Small intestine (tissue), 7 donors: ENCODE results near the gene TEAD1. TPM values are rescaled to one million over a fixed set of nuclear protein-coding genes. Genes with fewer than 3 reads are reported as not detected.

Source experiments
- DNase-seq, 2 donors: peaks; one replicate each; pipeline versions ENCODE4 v3.0.0 to v3.0.0-alpha.2; 2013
- FAIRE-seq: peaks from 2 replicates; lab custom pipeline; 2012; peaks lifted over from hg19 to GRCh38; lab: Jason Lieb, UNC
- H3K27ac ChIP-seq, 3 donors: one replicate each; pipeline ENCODE4 v1.5.1; 2013; ENCODE audit warnings: low read length in 2 of 3, mild to moderate bottlenecking in 2 of 3, control low read depth in 1 of 3, inconsistent platforms in 1 of 3, low read depth in 1 of 3, moderate library complexity in 1 of 3
- H3K27me3 ChIP-seq, 3 donors: one replicate each; pipeline ENCODE4 v1.6.1; 2013; ENCODE audit warnings: low read length in 3 of 3, inconsistent platforms in 1 of 3; ENCODE audit not compliant: control insufficient read depth in 3 of 3, insufficient read depth in 3 of 3
- H3K36me3 ChIP-seq, 3 donors: one replicate each; pipeline ENCODE4 v1.6.1; 2013; ENCODE audit warnings: low read length in 3 of 3, inconsistent platforms in 1 of 3, low read depth in 1 of 3, mild to moderate bottlenecking in 1 of 3, moderate library complexity in 1 of 3; ENCODE audit not compliant: control insufficient read depth in 3 of 3, insufficient read depth in 2 of 3
- H3K4me1 ChIP-seq, 3 donors: one replicate each; pipeline ENCODE4 v1.6.1; 2013; ENCODE audit warnings: low read length in 2 of 3, inconsistent platforms in 1 of 3, low read depth in 1 of 3, mild to moderate bottlenecking in 1 of 3, moderate library complexity in 1 of 3; ENCODE audit not compliant: control insufficient read depth in 3 of 3, insufficient read depth in 2 of 3
- H3K4me3 ChIP-seq, 3 donors: one replicate each; pipeline ENCODE4 v1.5.1; 2013; ENCODE audit warnings: low read length in 3 of 3, control low read depth in 1 of 3, inconsistent platforms in 1 of 3, low read depth in 1 of 3, mild to moderate bottlenecking in 1 of 3, moderate library complexity in 1 of 3
- H3K9me3 ChIP-seq, 2 donors: one replicate each; pipeline ENCODE4 v1.6.1; 2013; ENCODE audit warnings: low read depth in 1 of 2, low read length in 1 of 2; ENCODE audit not compliant: control insufficient read depth in 2 of 2, insufficient read depth in 1 of 2
- WGBS, 3 donors: extraction: QIAGEN DNeasy Blood & Tissue Kit; methylation state at CpG; one replicate each; pipeline ENCODE4 v1.1.7; 2013; 5-methylcytosine and 5-hydroxymethylcytosine counted together
- polyA plus RNA-seq, 4 donors: library from polyadenylated mRNA; stranded (reverse) in 3 of 4; unstranded in 1 of 4; fragments of 200-250 nt in 3 of 4; fragments of 120-200 nt in 1 of 4; gene quantifications; one replicate each; pipeline versions ENCODE4 v1.2.1 to v1.2.3, GENCODE V29; 2013
- donor health status: healthy with polysubstance abuse.
- donor health status: control.
- donor health status: control.
- donor health status: Bipolar disorder and iron deficiency.
- donor health status: healthy.

Gene TEAD1
- polyA plus RNA-seq, 4 donors: 3.2 to 29.3 (median 7.6) TPM

DNA sequence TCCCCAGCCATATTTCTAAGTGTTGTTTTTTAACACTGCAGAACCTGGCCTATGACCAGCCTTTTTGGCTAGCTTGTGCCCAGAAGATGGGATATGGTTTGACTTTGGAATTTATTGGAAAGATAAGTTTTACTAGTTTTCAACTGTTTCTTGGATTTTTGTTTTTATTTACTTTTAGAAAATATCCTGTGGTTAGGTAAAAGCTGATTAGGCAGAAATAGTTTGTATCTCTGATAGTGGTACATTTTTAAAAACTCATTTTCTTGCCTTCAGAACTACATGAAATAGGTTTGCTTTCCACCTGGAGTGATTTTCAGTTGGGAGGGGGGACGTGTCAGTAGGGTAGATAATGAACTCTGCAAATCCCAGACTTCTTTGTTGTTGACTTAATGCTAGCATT is 243.6 kb downstream of the TEAD1 start:
- FAIRE-seq (no peak), DNase-seq (no peak)
- no peaks in the 10 kb centered on the region for H3K9me3 ChIP-seq
- peaks cover 0 to 11% (median 0%) of the 10 kb centered on the region in 3 donors for H3K36me3 ChIP-seq
- no peak overlapping the region for H3K4me3 ChIP-seq
- 67 to 85% (median 83%) methylated on average over 1 of the region's 1 CpG for WGBS, 3 donors
- no peaks in the 10 kb centered on the region for H3K4me1 ChIP-seq
- no peak overlapping the region for H3K27ac ChIP-seq
- H3K27me3 ChIP-seq: no peaks in the 10 kb centered on the region

DNA sequence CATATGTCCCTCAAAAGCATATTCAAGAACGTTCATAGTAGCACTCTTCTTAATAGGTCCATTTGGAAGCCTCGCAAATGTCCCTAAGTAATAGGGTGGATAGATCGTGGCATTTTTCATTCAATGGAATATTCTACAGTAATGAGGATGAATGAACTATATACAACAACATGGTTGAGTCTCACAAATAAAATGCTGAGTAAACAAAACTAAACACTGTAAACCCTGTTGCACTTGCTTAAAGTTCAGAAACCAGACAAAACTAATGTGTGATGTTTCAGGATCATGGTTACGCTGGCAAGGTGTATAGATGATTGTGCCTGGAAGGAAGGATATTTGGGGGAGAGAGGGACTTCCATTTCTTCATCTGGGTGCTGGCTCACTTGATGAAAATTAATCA is 244.4 kb downstream of the TEAD1 start:
- Histone ChIP-seq H3K36me3 (peaks cover 0 to 16% (median 0%) of the 10 kb centered on the region in 3 donors), H3K27me3 (no peaks in the 10 kb centered on the region), H3K9me3 (no peaks in the 10 kb centered on the region), H3K27ac (no peak overlapping the region), H3K4me1 (no peaks in the 10 kb centered on the region), H3K4me3 (no peak overlapping the region)
- no peak for FAIRE-seq
- WGBS, 3 donors: 91 to 96% (median 92%) methylated on average over 4 of the region's 4 CpGs
- DNase-seq: no peak

DNA sequence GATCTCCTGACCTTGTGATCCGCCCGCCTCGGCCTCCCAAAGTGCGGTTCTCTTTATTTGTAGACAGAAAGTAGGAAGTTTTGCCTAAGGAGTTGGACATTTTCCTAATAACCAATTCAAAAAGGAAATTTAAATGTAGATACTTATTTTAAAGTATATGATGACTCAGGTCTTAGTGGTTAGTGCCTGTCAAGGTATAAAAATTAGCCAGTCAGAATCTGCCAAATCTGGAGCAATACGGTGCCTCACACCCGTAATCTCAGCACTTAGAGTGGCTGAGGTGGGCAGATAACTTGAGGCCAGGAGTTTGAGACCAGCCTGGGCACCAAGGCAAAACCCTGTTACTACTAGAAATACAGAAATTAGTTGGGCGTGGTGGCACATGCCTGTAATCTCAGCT is 248.2 kb downstream of the TEAD1 start:
- WGBS, 3 donors: 93 to 97% (median 94%) methylated on average over 7 of the region's 7 CpGs
- no peaks in the 10 kb centered on the region for H3K4me1 ChIP-seq
- no peaks in the 10 kb centered on the region for H3K27me3 ChIP-seq
- no peak overlapping the region for H3K4me3 ChIP-seq
- no peak for FAIRE-seq
- no peaks in the 10 kb centered on the region for H3K9me3 ChIP-seq
- no peak for DNase-seq
- peaks cover 0 to 20% (median 0%) of the 10 kb centered on the region in 3 donors for H3K36me3 ChIP-seq
- no peak overlapping the region for H3K27ac ChIP-seq

DNA sequence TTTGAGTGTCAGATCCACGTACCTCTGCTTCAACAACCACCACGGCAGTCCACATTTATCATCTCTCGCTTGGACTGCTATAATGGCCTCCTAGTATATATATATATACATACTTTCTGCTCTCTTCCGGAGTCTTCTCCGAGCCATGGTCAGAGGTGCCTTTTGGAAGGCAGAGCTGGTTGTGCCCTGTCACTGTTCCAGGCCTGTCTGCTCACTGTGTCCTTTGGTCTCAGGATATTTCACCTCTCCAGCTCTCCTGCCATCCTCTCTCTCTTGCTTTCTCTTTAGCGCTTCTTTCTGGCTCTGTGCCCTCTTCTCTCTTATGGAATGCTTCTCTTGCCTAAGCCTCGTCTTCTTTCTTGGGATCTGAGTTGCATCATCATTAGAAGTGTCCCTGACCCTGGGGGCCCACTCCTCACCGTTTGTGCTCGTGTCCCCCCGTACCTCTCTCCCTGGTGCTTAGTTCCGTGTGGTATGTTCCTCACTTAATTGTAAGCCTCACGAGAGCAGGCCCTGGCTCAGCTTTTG is 248.8 kb downstream of the TEAD1 start:
- WGBS, 3 donors: 86 to 88% (median 86%) methylated on average over 12 of the region's 12 CpGs
- no peaks in the 10 kb centered on the region for H3K4me1 ChIP-seq
- no peak for FAIRE-seq

DNA sequence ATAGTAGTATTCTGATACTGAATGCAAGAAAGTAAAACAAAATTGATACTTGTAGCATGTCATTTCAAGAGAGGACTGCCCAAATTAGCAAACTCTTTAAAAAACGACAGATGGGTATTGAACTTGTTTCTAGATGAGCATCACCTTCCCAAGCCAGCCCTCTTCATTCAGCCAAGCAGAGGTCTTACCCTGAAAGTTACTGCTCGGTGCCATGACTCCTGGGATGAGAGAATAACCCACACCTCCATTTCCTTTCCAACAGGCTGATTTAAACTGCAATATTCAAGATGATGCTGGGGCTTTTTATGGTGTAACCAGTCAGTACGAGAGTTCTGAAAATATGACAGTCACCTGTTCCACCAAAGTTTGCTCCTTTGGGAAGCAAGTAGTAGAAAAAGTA is 250.4 kb downstream of the TEAD1 start:
- no peak for FAIRE-seq

More for the DNA sequence above, 248.8 kb downstream of the TEAD1 start:
- DNase-seq: no peak
- H3K36me3 ChIP-seq: peaks cover 0 to 20% (median 0%) of the 10 kb centered on the region in 3 donors
- H3K27ac ChIP-seq: no peak overlapping the region
- no peaks in the 10 kb centered on the region for H3K9me3 ChIP-seq
- no peaks in the 10 kb centered on the region for H3K27me3 ChIP-seq
- no peak overlapping the region for H3K4me3 ChIP-seq

DNA sequence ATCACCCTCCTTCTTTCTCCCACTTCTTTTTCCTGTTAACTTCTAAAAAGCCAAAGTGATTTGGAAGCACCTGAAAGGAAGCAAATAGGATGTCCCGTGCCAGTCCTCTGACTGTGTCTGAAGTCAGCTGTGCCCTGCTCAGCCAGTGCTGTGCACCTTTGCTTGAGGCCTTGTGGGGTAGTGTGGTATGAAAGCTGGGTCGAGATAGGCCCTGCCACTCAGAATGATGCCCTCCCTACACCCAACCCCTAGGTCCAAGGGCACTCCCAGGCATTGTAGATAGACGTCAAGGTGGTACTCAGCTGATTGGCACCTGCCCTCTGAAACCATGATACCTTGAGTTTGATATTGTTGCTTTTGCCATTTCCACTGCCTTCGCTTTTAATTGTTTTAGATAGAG is 251.3 kb downstream of the TEAD1 start:
- peaks cover 0 to 26% (median 0%) of the 10 kb centered on the region in 3 donors for H3K36me3 ChIP-seq

More for the DNA sequence above, 250.4 kb downstream of the TEAD1 start:
- H3K27ac ChIP-seq: no peak overlapping the region
- peaks cover 0 to 24% (median 0%) of the 10 kb centered on the region in 3 donors for H3K36me3 ChIP-seq
- no peak overlapping the region for H3K4me3 ChIP-seq
- H3K9me3 ChIP-seq: no peaks in the 10 kb centered on the region
- WGBS, 3 donors: 72 to 91% (median 82%) methylated on average over 3 of the region's 3 CpGs
- no peak for DNase-seq
- H3K27me3 ChIP-seq: no peaks in the 10 kb centered on the region
- no peaks in the 10 kb centered on the region for H3K4me1 ChIP-seq

DNA sequence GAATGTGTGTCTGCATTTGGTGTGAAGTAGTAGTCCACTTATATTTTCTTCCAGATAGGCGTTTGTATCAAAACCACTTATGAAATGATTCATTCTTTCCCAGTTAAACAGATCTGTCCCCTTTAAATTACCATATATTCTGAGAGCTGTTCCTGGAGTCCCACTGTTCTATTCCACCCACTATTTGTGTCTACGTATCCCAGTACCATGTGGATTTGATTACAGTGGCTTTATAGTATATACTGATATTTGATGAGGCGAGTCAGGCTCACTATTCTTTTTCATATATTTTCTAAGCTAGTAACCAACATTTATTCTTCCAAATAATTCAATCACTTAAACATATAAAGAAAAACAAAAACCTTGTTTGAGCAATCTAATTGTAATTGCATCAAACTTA is 253.0 kb downstream of the TEAD1 start:
- WGBS, 3 donors: 79 to 84% (median 81%) methylated on average over 3 of the region's 3 CpGs
- no peak for DNase-seq
- Histone ChIP-seq H3K9me3 (no peaks in the 10 kb centered on the region), H3K4me3 (no peak overlapping the region), H3K27ac (no peak overlapping the region), H3K4me1 (no peaks in the 10 kb centered on the region), H3K36me3 (peaks cover 0 to 24% (median 0%) of the 10 kb centered on the region in 3 donors), H3K27me3 (no peaks in the 10 kb centered on the region)
- no peak for FAIRE-seq

More for the DNA sequence above, 251.3 kb downstream of the TEAD1 start:
- DNase-seq: no peak
- H3K4me1 ChIP-seq: no peaks in the 10 kb centered on the region
- no peaks in the 10 kb centered on the region for H3K9me3 ChIP-seq
- 59 to 89% (median 79%) methylated on average over 4 of the region's 4 CpGs for WGBS, 3 donors
- H3K27ac ChIP-seq: no peak overlapping the region
- no peak overlapping the region for H3K4me3 ChIP-seq
- no peak for FAIRE-seq
- H3K27me3 ChIP-seq: no peaks in the 10 kb centered on the region

DNA sequence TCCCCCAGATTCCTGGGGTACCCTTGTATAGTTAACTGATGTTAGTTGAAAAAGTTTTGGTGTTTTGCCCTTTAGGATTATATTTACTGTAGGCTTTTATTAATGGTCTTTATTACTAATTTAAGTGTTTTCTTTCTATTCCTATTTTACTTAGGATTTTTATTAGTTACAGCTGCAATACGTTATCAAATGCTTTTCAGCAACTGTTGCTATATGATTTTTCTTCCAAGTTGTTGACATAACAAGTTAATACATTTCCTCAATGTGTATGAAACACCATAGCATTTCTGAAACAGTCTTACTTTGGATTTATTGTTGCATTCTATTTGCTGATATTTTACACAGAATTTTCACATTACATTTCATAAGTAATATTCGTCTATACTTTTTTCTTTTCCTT is 253.7 kb downstream of the TEAD1 start:
- H3K4me3 ChIP-seq: no peak overlapping the region
- FAIRE-seq (no peak), DNase-seq (no peak)
- no peak overlapping the region for H3K27ac ChIP-seq
- no peaks in the 10 kb centered on the region for H3K9me3 ChIP-seq
- H3K4me1 ChIP-seq: no peaks in the 10 kb centered on the region
- H3K27me3 ChIP-seq: no peaks in the 10 kb centered on the region
- H3K36me3 ChIP-seq: peaks cover 0 to 26% (median 0%) of the 10 kb centered on the region in 3 donors
- 81 to 93% (median 83%) methylated on average over 2 of the region's 2 CpGs for WGBS, 3 donors

DNA sequence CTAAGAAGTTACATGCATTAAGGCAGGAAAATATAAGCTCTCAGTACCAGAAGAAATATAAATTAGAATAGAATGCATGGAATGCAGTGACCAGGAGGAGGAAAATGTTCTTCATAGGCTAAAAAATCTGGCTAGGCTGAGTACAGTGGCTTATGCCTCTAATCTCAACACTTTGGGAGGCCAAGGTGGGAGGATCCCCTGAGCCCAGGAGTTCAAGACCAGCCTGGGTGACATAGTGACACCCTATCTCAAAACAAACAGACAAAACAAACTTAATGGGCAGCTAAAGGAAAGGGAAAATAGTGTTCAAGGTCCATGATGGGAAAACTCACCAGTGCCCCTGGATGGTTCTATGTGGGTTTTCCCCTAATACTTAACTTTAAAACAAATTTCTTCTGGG is 256.6 kb downstream of the TEAD1 start:
- FAIRE-seq: no peak
- DNase-seq: no peak
- peaks cover 0 to 14% (median 0%) of the 10 kb centered on the region in 3 donors for H3K36me3 ChIP-seq

More for the DNA sequence above, 256.6 kb downstream of the TEAD1 start:
- H3K27me3 ChIP-seq: no peaks in the 10 kb centered on the region
- peaks cover 0 to 3% of the 10 kb centered on the region in 2 donors for H3K9me3 ChIP-seq
- no peaks in the 10 kb centered on the region for H3K4me1 ChIP-seq
- no peak overlapping the region for H3K4me3 ChIP-seq
- no peak overlapping the region for H3K27ac ChIP-seq
